ENCODE results near the gene SHISA2. TPM values are rescaled to one million over a fixed set of nuclear protein-coding genes. Genes with fewer than 3 reads are reported as not detected.
"Not testable (repeated sequence)": the region's sequence is repeated elsewhere in the genome, so short reads cannot be mapped to it uniquely, and the experiment has no call there.

Gene SHISA2
- 34.1 TPM for total RNA-seq (ENCODE audit: unreplicated experiment)
- long read RNA-seq, partial matches to known transcripts: 0 of 15 reads
- long read RNA-seq, other reads (novel, unspliced or antisense): 13 of 15 reads

DNA sequence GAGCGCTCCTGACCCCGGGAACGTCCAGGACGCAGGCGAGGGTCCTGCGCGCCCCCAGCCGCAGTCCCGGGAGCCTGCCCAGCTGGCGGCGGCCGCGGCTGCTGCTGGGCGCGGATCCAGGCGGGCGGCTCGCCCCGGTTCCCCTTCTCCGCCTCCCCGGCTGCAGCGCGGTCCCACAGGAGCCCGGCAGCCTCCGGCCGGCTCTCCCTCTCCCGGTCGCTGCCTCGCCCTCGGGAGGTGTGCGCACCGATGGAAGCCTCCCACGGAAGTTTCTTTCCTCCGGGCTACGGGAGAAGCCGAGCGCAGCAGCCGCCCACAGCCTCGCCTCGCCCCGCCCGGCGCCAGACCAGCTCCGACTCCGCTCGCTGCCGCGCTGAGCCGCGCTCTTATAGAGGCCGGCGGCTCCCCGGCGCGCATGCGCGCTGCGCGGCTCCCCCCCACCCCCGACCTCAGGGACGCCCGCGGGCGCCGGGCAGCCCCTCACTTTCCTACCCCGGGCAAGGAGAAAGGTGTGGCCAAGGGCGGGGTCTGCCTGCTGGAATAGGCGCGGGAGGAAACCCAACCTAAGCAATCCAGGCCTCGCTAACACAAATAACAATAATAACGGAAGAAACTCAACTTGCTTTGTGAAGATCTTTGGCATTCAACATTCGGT is at the start of gene SHISA2:
SHISA2 (minus strand) TSS at position 360 of the 655 bp plus-strand sequence. CDS start 1,041 bp downstream, outside the sequence.
- peak; percentile 60 for DNase-seq
- peaks cover 11% of the 10 kb centered on the region for H3K27me3 Mint-ChIP-seq (ENCODE audit: unreplicated experiment)
- H3K36me3 Mint-ChIP-seq (ENCODE audit: unreplicated experiment): no peaks in the 10 kb centered on the region
- H3K4me3 Mint-ChIP-seq (ENCODE audit: unreplicated experiment): peak within 1 kb of the TSS; percentile 82
- peaks cover 28% of the 10 kb centered on the region for H3K4me1 Mint-ChIP-seq (ENCODE audit: low read depth, unreplicated experiment)
- H3K9me3 Mint-ChIP-seq (ENCODE audit: unreplicated experiment): peaks cover 11% of the 10 kb centered on the region
- H3K27ac Mint-ChIP-seq (ENCODE audit: unreplicated experiment): peak within 1 kb of the TSS; percentile 81
- TF ChIP-seq, protein P1, sequence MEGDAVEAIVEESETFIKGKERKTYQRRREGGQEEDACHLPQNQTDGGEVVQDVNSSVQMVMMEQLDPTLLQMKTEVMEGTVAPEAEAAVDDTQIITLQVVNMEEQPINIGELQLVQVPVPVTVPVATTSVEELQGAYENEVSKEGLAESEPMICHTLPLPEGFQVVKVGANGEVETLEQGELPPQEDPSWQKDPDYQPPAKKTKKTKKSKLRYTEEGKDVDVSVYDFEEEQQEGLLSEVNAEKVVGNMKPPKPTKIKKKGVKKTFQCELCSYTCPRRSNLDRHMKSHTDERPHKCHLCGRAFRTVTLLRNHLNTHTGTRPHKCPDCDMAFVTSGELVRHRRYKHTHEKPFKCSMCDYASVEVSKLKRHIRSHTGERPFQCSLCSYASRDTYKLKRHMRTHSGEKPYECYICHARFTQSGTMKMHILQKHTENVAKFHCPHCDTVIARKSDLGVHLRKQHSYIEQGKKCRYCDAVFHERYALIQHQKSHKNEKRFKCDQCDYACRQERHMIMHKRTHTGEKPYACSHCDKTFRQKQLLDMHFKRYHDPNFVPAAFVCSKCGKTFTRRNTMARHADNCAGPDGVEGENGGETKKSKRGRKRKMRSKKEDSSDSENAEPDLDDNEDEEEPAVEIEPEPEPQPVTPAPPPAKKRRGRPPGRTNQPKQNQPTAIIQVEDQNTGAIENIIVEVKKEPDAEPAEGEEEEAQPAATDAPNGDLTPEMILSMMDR (IDR thresholded peaks at IDR 0.05; ENCODE audit: partially characterized antibody, unreplicated experiment): no peak

DNA sequence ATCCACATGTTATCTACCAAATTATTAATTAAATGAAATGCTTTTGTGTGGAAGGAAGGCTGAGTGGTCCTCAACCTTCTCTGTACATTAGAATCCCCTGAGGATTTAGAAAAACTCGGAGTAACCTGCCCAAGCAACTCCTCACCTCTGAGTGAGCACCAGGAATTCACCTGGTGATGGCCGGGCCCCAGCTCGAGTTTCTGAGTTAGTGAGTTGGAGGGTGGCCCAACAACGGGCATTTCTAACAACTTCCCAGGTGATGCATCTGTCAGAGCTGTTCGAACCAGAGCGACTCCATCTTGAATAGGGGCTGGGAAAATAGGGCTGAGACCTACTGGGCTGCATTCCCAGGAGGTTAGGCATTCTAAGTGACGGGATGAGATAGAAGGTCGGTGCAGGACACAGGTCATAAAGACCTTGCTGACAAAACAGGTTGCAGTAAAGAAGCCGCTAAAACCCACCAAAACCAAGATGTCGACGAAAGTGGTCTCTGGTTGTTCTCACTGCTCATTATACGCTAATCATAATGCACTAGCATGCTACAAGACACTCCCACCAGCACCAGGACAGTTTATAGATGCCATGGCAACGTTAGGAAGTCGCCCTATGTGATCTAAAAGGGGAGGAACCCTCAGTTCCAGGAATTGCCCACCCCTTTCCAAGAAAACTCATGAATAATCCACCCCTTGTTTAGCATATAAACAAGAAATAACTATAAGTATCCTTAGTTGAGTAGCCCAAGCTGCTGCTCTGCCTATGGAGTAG is 44.2 kb upstream of the SHISA2 start:
- H3K27ac Mint-ChIP-seq (ENCODE audit: unreplicated experiment): no peak overlapping the region
- H3K36me3 Mint-ChIP-seq (ENCODE audit: unreplicated experiment): no peaks in the 10 kb centered on the region
- no peaks in the 10 kb centered on the region for H3K9me3 Mint-ChIP-seq (ENCODE audit: unreplicated experiment)
- TF ChIP-seq, protein P1 (IDR thresholded peaks at IDR 0.05; ENCODE audit: partially characterized antibody, unreplicated experiment): no peak
- no peaks in the 10 kb centered on the region for H3K27me3 Mint-ChIP-seq (ENCODE audit: unreplicated experiment)
- no peaks in the 10 kb centered on the region for H3K4me1 Mint-ChIP-seq (ENCODE audit: low read depth, unreplicated experiment)
- DNase-seq: no peak
- H3K4me3 Mint-ChIP-seq (ENCODE audit: unreplicated experiment): no peak overlapping the region

DNA sequence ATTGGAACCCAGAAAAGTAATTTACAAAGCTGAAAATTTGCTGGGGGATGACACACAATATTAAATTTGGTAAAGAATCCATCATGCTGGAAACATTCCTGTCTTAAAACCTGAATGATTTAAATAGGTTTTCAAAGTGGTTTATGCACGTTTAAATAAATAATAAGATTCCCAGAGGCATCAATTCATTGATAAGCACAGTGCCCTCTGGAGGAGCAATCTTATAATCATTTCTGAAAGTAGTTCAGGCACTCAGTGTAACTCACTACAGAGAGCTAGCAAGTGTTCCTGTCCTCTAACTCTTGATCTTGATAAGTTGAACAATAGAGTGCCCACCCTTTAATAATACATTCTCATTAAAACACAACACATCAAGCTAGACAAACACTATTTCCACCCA is 43.5 kb upstream of the SHISA2 start:
- H3K27ac Mint-ChIP-seq (ENCODE audit: unreplicated experiment): no peak overlapping the region
- no peaks in the 10 kb centered on the region for H3K27me3 Mint-ChIP-seq (ENCODE audit: unreplicated experiment)
- H3K4me3 Mint-ChIP-seq (ENCODE audit: unreplicated experiment): no peak overlapping the region
- DNase-seq: no peak
- TF ChIP-seq, protein P1 (IDR thresholded peaks at IDR 0.05; ENCODE audit: partially characterized antibody, unreplicated experiment): no peak
- no peaks in the 10 kb centered on the region for H3K36me3 Mint-ChIP-seq (ENCODE audit: unreplicated experiment)
- H3K9me3 Mint-ChIP-seq (ENCODE audit: unreplicated experiment): no peaks in the 10 kb centered on the region
- no peaks in the 10 kb centered on the region for H3K4me1 Mint-ChIP-seq (ENCODE audit: low read depth, unreplicated experiment)

DNA sequence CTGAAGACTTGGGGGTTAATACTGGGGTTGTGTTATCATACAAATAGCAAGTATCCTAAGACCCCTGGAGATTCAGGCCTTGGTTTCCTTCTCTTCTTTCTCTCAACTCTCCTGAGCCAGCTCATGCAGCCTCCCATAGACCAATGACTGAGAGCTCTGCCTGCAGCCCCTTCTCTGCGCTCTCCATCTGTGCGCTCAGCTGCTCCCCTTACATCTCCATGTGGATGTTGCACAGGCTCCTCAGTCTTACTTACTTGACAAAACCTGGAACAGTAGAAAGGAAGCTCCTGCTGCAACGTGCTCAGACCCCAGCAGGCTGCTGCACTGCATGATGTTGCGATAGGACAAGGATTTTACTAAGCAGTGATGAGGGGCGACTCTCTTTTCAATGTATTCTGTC is 25.0 kb upstream of the SHISA2 start:
- Mint-ChIP-seq H3K4me1 (ENCODE audit: low read depth, unreplicated experiment) (peaks cover 14% of the 10 kb centered on the region), H3K27ac (ENCODE audit: unreplicated experiment) (peak overlapping the region; percentile 65)
- H3K4me3 Mint-ChIP-seq (ENCODE audit: unreplicated experiment); H3K36me3 Mint-ChIP-seq (ENCODE audit: unreplicated experiment); H3K27me3 Mint-ChIP-seq (ENCODE audit: unreplicated experiment); H3K9me3 Mint-ChIP-seq (ENCODE audit: unreplicated experiment): not testable (repeated sequence)
- DNase-seq: peak; percentile 36

DNA sequence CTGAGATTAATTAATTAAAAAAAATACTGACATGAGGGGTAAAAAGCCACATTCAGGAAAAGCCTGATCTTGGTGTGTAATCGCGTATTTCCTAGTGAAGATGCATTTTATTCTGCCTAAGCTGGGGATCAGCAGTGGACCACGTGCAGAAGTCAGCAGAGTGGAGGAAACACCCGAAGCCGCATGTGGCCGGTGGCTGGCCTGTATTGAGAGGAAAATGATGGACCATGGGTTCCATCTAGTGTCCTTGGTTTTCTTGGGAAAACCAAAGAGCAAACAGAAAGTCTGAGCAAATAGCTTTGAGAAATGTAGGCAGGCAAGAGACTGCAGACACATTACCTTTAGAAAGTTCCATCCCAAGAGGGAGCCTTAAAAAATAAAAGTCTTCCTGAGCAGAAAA is 23.7 kb upstream of the SHISA2 start:
- H3K4me1 Mint-ChIP-seq (ENCODE audit: low read depth, unreplicated experiment): peaks cover 16% of the 10 kb centered on the region
- TF ChIP-seq, protein P1 (IDR thresholded peaks at IDR 0.05; ENCODE audit: partially characterized antibody, unreplicated experiment): no peak
- no peak overlapping the region for H3K4me3 Mint-ChIP-seq (ENCODE audit: unreplicated experiment)
- no peak for DNase-seq
- H3K27me3 Mint-ChIP-seq (ENCODE audit: unreplicated experiment): peaks cover 4% of the 10 kb centered on the region
- peaks cover 4% of the 10 kb centered on the region for H3K9me3 Mint-ChIP-seq (ENCODE audit: unreplicated experiment)
- no peak overlapping the region for H3K27ac Mint-ChIP-seq (ENCODE audit: unreplicated experiment)
- H3K36me3 Mint-ChIP-seq (ENCODE audit: unreplicated experiment): no peaks in the 10 kb centered on the region
